Ovary (tissue), 9 donors: Measurements from ENCODE around the gene SOCS2. TPM values are rescaled to one million over a fixed set of nuclear protein-coding genes. Genes with fewer than 3 reads are reported as not detected.

Experiments used
- DNase-seq, 5 donors: peaks; one replicate each; pipeline ENCODE4 v3.0.0-alpha.2; 2019 to 2020
- H3K27ac ChIP-seq, 2 donors: fragments of 200-600 bp; one replicate each; pipeline versions ENCODE4 v1.5.1 to v1.8.0; 2019 to 2022
- H3K27me3 ChIP-seq: fragments of 200-600 bp; one replicate; pipeline ENCODE4 v1.8.0; 2022
- H3K36me3 ChIP-seq: fragments of 200-600 bp; sonication (generic); one replicate; pipeline ENCODE4 v1.5.1; 2019
- H3K4me1 ChIP-seq: one replicate; pipeline ENCODE4 v1.8.1; 2013; ENCODE audit warnings: mild to moderate bottlenecking, moderate library complexity; ENCODE audit not compliant: insufficient read depth
- H3K4me3 ChIP-seq: fragments of 200-600 bp; sonication (generic); one replicate; pipeline ENCODE4 v1.5.1; 2017
- H3K9me3 ChIP-seq, 2 donors: fragments of 200-600 bp in 1 of 2; sonication (generic) in 1 of 2; one replicate each; pipeline versions ENCODE4 v1.5.1 to v1.8.1; 2013 to 2019; ENCODE audit warnings: mild to moderate bottlenecking in 1 of 2, moderate library complexity in 1 of 2
- CTCF ChIP-seq, 3 donors: fragments of 450-650 bp in 2 of 3; fragments of 200-600 bp in 1 of 3; IDR thresholded peaks; one replicate each; pipeline versions ENCODE4 v1.5.1 to v1.8.0; 2016 to 2022; ENCODE audit warnings: antibody characterized with exemption in 3 of 3, mild to moderate bottlenecking in 1 of 3
- EP300 ChIP-seq: sonication (generic); formaldehyde crosslinking; IDR thresholded peaks from one replicate; pipeline ENCODE4 v1.6.1; 2017; ENCODE audit warnings: antibody characterized with exemption
- POLR2A ChIP-seq: fragments of 450-650 bp; IDR thresholded peaks from one replicate; pipeline ENCODE4 v1.6.1; 2017; ENCODE audit warnings: antibody characterized with exemption, mild to moderate bottlenecking, moderate library complexity
- WGBS, 3 donors: extraction: QIAGEN DNeasy Blood & Tissue Kit in 1 of 3; methylation state at CpG; one replicate each; pipeline versions ENCODE4 v1.1.5 to v1.1.7; 2013 to 2017; 5-methylcytosine and 5-hydroxymethylcytosine counted together
- intact Hi-C, 4 donors: fragments of 100-400 bp; cut with DNase I; formaldehyde crosslinking; loops; one replicate each; pipeline versions ENCODE4 v1.11.0 to v1.15.1; 2022 to 2023
- polyA plus RNA-seq, 2 donors: library from polyadenylated mRNA; stranded (reverse); fragments of 200-250 nt in 1 of 2; fragments of 350-450 nt in 1 of 2; fragmentation: Illumina TruSeq in 1 of 2; extraction: RNeasy Lipid Tissue Mini Kit (QIAGEN cat#74804) in 1 of 2; gene quantifications; one replicate each; pipeline ENCODE4 v1.2.3, GENCODE V29; 2013 to 2014
- total RNA-seq, 7 donors: library from RNA; depleted of rRNA in 2 of 7; stranded (reverse); fragments of >200 nt in 2 of 7; fragmentation: NEBNext Ultra II Directional in 3 of 7; extraction: Animal tissue kit (Norgen Biotek cat#: 25700) in 3 of 7; gene quantifications; one replicate each; pipeline versions ENCODE4 v1.1.0 to v1.2.4, GENCODE V29; 2016 to 2023
- donor health status: DM: no; HTN: no; CAD: no; lungs with moderate emphysema.
- donor health status: DM: no; HTN: no; CAD: no.
- donor health status: Bipolar disorder and iron deficiency.
- donor health status: DM: yes; HTN: yes; CAD: no.
- donor health status: DM: no; HTN: no; CAD: no.
- donor health status: DM: yes; HTN: yes; CAD: no.

The SOCS2 gene
- total and polyA plus RNA-seq, 9 donors, result 10.0 to 67.9 (median 21.0) TPM

GRCh38 chr12:93563807-93564538, 8.5 kb upstream of the SOCS2 start:
- intact Hi-C loops, result no loop called here
- no peaks in the 10 kb centered on the region for H3K4me1 ChIP-seq
- WGBS, 3 donors, result 49 to 65% (median 61%) methylated on average over 6 of the region's 6 CpGs
- no peaks in the 10 kb centered on the region for H3K36me3 ChIP-seq
- DNase-seq, result no peak
- H3K4me3 ChIP-seq, result no peak overlapping the region
- TF ChIP-seq POLR2A, result no peak
- TF ChIP-seq EP300, result no peak
- no peak for TF ChIP-seq CTCF (IDR thresholded peaks at IDR 0.05)
- H3K27ac ChIP-seq, result no peak overlapping the region
- H3K9me3 ChIP-seq, result no peaks in the 10 kb centered on the region
- no peaks in the 10 kb centered on the region for H3K27me3 ChIP-seq

GRCh38 chr12:93565760-93566159, 6.7 kb upstream of the SOCS2 start:
- TF ChIP-seq EP300, result no peak
- WGBS, 3 donors, result 90 to 93% (median 92%) methylated on average over 3 of the region's 3 CpGs
- intact Hi-C loops, result loop anchor here in 2 of 4 donors (5.0 kb wide), 2 partner anchors 537 to 573 kb away; no protein-coding TSS in a partner anchor

GRCh38 chr12:93567174-93567573, 5.3 kb upstream of the SOCS2 start:
- DNase-seq, result no peak
- TF ChIP-seq EP300 (no peak), CTCF (IDR thresholded peaks at IDR 0.05) (no peak), POLR2A (no peak)
- Histone ChIP-seq H3K9me3 (no peaks in the 10 kb centered on the region), H3K36me3 (no peaks in the 10 kb centered on the region), H3K4me1 (no peaks in the 10 kb centered on the region), H3K27me3 (no peaks in the 10 kb centered on the region), H3K4me3 (no peak overlapping the region), H3K27ac (no peak overlapping the region)
- WGBS, 3 donors, result 43 to 64% (median 53%) methylated on average over 3 of the region's 3 CpGs
- intact Hi-C loops, result loop anchor here in 2 of 4 donors (5.0 kb wide), 2 partner anchors 535 to 575 kb away; no protein-coding TSS in a partner anchor

More at GRCh38 chr12:93565760-93566159, 6.7 kb upstream of the SOCS2 start:
- DNase-seq, result no peak
- H3K27ac ChIP-seq, result no peak overlapping the region
- H3K36me3 ChIP-seq, result no peaks in the 10 kb centered on the region
- H3K4me3 ChIP-seq, result no peak overlapping the region
- no peaks in the 10 kb centered on the region for H3K9me3 ChIP-seq
- H3K27me3 ChIP-seq, result no peaks in the 10 kb centered on the region
- no peaks in the 10 kb centered on the region for H3K4me1 ChIP-seq

GRCh38 chr12:93568091-93568490, 4.4 kb upstream of the SOCS2 start:
- no peaks in the 10 kb centered on the region for H3K36me3 ChIP-seq
- no peak overlapping the region for H3K4me3 ChIP-seq
- TF ChIP-seq CTCF (IDR thresholded peaks at IDR 0.05) (no peak), POLR2A (no peak), EP300 (no peak)
- intact Hi-C loops, result loop anchor here in 2 of 4 donors (5.0 kb wide), 2 partner anchors 534 to 576 kb away; no protein-coding TSS in a partner anchor
- H3K4me1 ChIP-seq, result no peaks in the 10 kb centered on the region
- no peak for DNase-seq
- 81 to 86% (median 84%) methylated on average over 3 of the region's 3 CpGs for WGBS, 3 donors
- H3K27ac ChIP-seq, result no peak overlapping the region
- H3K9me3 ChIP-seq, result no peaks in the 10 kb centered on the region
- no peaks in the 10 kb centered on the region for H3K27me3 ChIP-seq

GRCh38 chr12:93569301-93569655, 3.2 kb upstream of the SOCS2 start:
- Histone ChIP-seq H3K4me3 (peak overlapping the region; percentile 27), H3K9me3 (no peaks in the 10 kb centered on the region), H3K36me3 (no peaks in the 10 kb centered on the region), H3K27me3 (no peaks in the 10 kb centered on the region), H3K27ac (no peak overlapping the region), H3K4me1 (peaks cover 2% of the 10 kb centered on the region)
- no peak for DNase-seq
- WGBS, 3 donors, result 12 to 13% (median 13%) methylated on average over 6 of the region's 6 CpGs
- intact Hi-C loops, result loop anchor here in 2 of 4 donors (5.0 kb wide), 2 partner anchors 533 to 577 kb away; no protein-coding TSS in a partner anchor
- TF ChIP-seq EP300 (no peak), CTCF (IDR thresholded peaks at IDR 0.05) (no peak), POLR2A (no peak)
